Neuron (in vitro differentiated cells): ENCODE results near the gene DAB1.

ENCODE experiments used
- H2AFZ ChIP-seq: one replicate; pipeline ENCODE4 v1.6.1; 2013; ENCODE audit warnings: low read depth, mild to moderate bottlenecking, inconsistent platforms, low read length, moderate library complexity
- H3K27me3 ChIP-seq: one replicate; pipeline ENCODE4 v1.6.1; 2013; ENCODE audit warnings: low read length; ENCODE audit not compliant: insufficient read depth
- H3K36me3 ChIP-seq: one replicate; pipeline ENCODE4 v1.6.1; 2013; ENCODE audit warnings: low read length; ENCODE audit not compliant: insufficient read depth
- H3K4me1 ChIP-seq: one replicate; pipeline ENCODE4 v1.6.1; 2013; ENCODE audit warnings: low read length; ENCODE audit not compliant: insufficient read depth
- H3K4me3 ChIP-seq: 2 replicates; pipeline ENCODE4 v1.5.1; 2013; ENCODE audit warnings: mild to moderate bottlenecking, low read length, moderate library complexity
- H3K9me3 ChIP-seq: one replicate; pipeline ENCODE4 v1.6.1; 2013; ENCODE audit warnings: low read length

The DAB1 gene

DNA sequence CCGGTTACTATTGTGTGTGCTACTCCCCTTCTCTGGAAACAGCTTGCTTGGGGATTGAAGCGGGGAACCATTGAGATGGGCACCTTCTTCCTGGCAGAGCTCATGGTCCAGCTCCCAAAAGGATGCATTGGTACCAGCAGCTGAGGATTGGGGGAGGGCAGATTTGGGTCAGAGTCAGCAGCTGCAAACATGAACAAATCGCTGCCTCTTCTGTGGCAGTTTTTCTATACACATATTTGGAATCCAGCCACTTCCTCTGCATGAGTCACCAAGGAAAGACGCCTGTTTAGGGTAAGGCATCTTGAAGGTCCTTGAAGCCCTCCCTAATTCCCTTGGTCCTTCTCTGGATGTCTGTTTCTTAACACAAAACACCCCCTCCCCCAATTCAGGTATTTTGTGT, 104.7 kb downstream of the DAB1 start:
- H3K4me1 ChIP-seq = no peaks in the 10 kb centered on the region
- H3K27me3 ChIP-seq = no peaks in the 10 kb centered on the region
- H3K9me3 ChIP-seq = no peaks in the 10 kb centered on the region
- H3K4me3 ChIP-seq = no peak overlapping the region
- H2AFZ ChIP-seq = no peak overlapping the region
- no peaks in the 10 kb centered on the region for H3K36me3 ChIP-seq

DNA sequence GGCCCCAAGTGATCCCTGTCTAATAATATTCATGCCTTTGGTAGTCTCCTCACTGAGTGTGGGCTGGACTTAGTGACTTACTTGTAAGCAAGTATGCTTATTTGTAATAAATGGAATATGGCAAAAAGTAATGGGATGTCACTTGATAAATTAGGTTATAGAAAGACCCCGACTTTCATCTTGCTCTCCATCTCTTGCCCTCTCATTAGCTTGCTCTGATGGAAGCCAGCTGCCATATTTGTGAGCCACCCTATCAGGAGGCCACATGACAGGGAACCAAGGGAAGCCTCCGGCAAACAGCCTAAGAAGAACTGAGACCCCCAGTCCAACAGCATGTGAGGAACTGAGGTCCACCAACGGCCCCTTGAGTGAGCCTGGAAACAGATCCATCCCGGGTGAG, 107.0 kb downstream of the DAB1 start:
- Histone ChIP-seq H2AFZ (no peak overlapping the region), H3K9me3 (no peaks in the 10 kb centered on the region), H3K4me1 (no peaks in the 10 kb centered on the region), H3K27me3 (no peaks in the 10 kb centered on the region), H3K36me3 (no peaks in the 10 kb centered on the region), H3K4me3 (no peak overlapping the region)

DNA sequence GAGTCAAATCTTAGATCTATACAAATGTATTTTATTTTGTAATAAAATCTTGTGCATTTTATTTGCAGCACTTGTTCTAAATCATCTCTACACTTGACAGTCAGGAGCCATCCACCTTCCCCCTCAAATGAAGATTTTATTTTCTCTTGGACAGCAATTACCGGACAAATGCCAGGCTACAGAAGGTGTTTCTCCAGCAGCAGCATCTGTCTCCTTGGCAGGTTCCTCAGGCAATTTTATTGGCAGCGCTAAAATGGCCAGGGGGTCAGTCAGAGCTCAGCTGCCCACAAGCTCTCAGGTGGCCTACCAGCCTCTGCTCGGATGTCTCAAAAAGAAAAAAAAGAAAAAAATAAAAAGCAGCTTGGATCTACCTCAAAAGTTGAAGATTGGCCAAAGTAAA, 107.6 kb downstream of the DAB1 start:
- Histone ChIP-seq H2AFZ (no peak overlapping the region), H3K4me1 (no peaks in the 10 kb centered on the region), H3K4me3 (no peak overlapping the region), H3K27me3 (no peaks in the 10 kb centered on the region), H3K9me3 (no peaks in the 10 kb centered on the region), H3K36me3 (no peaks in the 10 kb centered on the region)

DNA sequence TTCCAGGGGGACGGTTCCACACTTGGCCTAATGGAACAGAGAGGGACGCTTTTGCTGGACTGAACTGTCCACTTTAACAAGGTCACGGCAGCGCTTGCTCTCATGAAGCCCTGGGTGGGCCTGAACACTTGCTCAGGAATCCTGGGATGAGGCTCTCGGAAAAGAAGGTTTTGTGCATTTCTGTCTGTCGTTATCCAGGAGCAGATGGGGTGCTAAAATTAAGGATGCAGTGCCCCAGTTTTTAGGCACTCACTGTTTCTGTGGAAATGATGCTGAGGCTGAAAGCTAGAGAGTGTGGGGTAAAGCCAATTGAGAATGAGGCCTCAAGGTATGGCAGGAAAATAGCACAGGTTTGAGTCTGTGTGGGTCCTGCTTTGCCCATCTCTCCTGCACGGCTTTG, 111.0 kb downstream of the DAB1 start:
- H3K9me3 ChIP-seq = no peaks in the 10 kb centered on the region
- no peaks in the 10 kb centered on the region for H3K4me1 ChIP-seq
- H3K4me3 ChIP-seq = no peak overlapping the region
- no peak overlapping the region for H2AFZ ChIP-seq
- H3K27me3 ChIP-seq = no peaks in the 10 kb centered on the region
- H3K36me3 ChIP-seq = no peaks in the 10 kb centered on the region

DNA sequence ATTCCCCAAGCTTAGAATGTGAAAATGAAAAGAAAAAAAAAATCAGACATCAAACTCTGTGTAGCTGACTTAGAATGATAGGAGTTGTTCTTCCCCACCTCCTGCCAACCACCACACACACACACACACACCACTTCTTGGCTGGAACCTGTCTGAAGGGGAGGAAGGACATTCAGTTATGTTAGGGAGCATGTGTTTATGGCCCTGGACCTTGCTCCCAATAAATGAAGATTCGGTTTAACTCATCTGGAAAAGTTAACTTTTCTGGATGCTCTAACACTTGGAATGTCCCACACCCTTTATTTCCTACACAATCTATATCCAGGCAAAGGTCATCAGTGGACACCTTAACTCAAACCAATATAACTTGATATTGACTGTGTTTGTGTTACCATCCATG, 112.4 kb downstream of the DAB1 start:
- Histone ChIP-seq H3K4me1 (no peaks in the 10 kb centered on the region), H3K9me3 (no peaks in the 10 kb centered on the region), H3K27me3 (no peaks in the 10 kb centered on the region), H3K36me3 (no peaks in the 10 kb centered on the region), H3K4me3 (no peak overlapping the region), H2AFZ (no peak overlapping the region)

DNA sequence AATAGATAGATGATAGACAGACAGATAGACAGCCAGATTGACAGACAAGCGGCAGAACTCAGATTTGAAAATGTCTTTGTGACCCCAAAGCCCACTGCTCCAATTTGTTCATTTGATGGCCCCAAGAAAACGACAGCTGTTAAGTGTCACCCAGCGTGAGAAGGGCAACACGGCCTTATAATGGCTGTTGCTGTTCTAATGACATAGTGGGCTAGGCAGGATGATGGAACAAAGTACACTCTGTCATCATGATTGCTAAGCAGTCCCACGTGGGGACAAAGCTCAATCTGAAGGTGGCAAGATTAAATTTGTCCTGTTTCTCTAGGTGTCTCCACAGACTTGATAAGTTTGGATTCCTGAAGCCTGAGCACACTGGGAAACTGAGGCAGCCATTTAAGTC, 112.9 kb downstream of the DAB1 start:
- Histone ChIP-seq H3K4me1 (no peaks in the 10 kb centered on the region), H3K27me3 (no peaks in the 10 kb centered on the region), H3K9me3 (no peaks in the 10 kb centered on the region), H3K4me3 (no peak overlapping the region), H2AFZ (no peak overlapping the region), H3K36me3 (no peaks in the 10 kb centered on the region)

DNA sequence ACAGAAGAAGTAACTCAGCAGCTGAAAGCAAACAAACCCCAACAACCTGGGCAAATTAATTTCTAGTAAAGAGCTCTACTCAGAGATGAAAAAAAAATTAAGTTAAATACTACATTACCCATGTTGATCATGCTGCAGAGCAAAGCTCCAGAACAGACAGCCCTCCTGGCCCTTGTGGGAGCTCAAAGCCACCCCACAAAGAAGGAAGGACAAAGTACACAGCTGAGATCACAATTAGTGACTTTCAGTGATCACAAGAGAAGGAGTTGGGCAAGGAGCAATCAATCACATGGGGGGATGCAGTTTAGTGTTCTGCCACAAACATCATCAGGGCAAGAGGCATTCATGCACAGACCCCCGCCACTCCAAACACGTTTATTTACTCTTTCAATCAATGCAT, 114.2 kb downstream of the DAB1 start:
- H3K36me3 ChIP-seq = no peaks in the 10 kb centered on the region
- H3K9me3 ChIP-seq = no peaks in the 10 kb centered on the region
- no peaks in the 10 kb centered on the region for H3K27me3 ChIP-seq
- H2AFZ ChIP-seq = no peak overlapping the region
- no peaks in the 10 kb centered on the region for H3K4me1 ChIP-seq
- no peak overlapping the region for H3K4me3 ChIP-seq

DNA sequence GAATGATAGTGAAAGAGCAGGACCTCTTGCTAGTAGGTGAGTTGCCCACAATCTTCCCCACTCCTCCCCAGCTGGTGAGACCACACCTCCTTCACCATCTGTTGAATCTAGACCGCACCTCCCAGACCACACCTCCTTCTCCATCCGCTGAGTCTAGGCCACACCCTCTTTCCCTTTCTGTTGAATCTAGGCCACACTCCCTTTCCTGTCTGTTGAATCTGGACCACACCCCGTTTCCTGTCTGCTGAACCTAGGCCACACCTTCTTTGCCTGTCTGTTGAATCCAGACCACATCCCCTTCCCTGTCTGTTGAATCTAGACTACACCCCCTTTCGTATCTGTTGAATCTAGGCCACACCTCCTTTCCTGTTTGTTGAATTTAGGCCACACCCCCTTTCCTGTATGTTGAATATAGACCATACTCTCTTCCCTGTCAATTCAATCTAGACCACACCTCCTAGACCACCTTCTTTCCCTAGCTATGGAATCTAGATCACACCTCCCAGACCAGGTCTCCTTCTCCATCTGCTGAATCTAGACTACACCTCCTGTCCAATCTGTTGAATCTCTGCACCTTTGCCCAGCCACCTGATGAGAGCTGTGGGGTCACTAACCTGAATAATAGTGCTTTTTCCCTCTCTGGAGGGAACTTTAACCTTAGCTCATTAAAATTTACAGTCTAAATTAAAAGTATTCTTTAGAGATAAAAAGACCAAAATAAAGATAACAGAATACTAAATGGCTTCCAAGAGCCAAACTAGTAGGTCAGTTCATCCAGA, 116.3 kb downstream of the DAB1 start:
- no peak overlapping the region for H3K4me3 ChIP-seq
- no peaks in the 10 kb centered on the region for H3K4me1 ChIP-seq
- no peak overlapping the region for H2AFZ ChIP-seq

DNA sequence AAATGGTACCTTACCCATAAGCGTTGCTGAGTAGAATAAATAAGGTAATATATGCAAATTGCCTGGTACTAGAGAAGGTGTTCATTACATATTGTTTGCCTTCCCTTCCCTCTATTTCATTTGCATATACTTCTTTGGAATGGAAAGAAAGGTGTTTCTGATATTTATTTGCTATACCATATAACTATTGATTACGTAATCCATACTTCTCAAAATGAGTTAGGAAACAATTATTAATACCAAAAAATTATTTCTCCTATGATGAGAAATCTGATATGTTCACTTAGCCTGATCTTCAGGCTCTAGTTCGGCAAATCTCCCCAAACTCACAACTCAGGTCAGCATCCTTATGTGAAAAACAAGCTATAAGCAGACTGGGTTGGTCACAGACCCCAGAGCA, 119.3 kb downstream of the DAB1 start:
- Histone ChIP-seq H3K4me3 (no peak overlapping the region), H3K36me3 (no peaks in the 10 kb centered on the region), H3K9me3 (no peaks in the 10 kb centered on the region), H3K4me1 (no peaks in the 10 kb centered on the region), H2AFZ (no peak overlapping the region), H3K27me3 (no peaks in the 10 kb centered on the region)

More for the DNA sequence above, 116.3 kb downstream of the DAB1 start:
- H3K9me3 ChIP-seq = no peaks in the 10 kb centered on the region
- no peaks in the 10 kb centered on the region for H3K27me3 ChIP-seq
- H3K36me3 ChIP-seq = no peaks in the 10 kb centered on the region

DNA sequence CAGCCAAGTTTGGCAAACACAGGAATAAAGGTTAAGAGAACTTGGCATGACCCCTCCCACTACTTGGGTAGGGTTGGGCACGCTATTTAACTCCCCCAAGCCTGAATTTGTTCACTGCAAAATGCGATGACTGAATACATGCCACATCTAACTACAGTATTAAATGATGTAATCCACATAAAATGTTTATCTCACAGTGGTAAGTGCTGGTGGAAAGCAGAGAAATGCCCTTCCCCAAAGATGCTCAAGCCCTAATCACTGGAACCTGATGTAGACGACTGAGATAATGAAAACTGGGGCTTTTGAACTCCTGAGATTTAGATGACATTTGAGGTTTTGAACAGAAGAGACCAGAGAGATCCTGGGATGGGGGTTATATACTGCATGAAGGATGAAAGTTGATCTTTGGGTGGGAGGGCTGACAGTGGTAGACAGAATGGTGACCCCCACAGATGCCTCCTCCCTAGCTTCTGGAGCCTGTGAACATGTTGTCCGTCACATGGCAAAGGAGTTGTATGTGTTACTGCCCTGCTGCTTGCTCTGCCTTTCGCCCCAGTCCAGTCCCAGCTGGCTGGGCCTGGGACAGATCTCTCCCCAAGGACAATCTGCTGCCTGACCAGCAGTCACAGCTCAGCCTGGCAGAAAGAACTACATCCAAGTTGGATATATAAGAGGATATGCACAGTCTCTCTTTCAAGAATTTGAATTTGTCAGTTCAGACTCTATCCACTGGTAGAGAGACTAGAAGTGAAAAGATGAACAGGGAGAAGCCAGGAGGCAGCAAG, 120.9 kb downstream of the DAB1 start:
- no peak overlapping the region for H3K4me3 ChIP-seq
- no peaks in the 10 kb centered on the region for H3K4me1 ChIP-seq
- no peaks in the 10 kb centered on the region for H3K9me3 ChIP-seq
- H3K27me3 ChIP-seq = no peaks in the 10 kb centered on the region
- H3K36me3 ChIP-seq = no peaks in the 10 kb centered on the region
- H2AFZ ChIP-seq = no peak overlapping the region

DNA sequence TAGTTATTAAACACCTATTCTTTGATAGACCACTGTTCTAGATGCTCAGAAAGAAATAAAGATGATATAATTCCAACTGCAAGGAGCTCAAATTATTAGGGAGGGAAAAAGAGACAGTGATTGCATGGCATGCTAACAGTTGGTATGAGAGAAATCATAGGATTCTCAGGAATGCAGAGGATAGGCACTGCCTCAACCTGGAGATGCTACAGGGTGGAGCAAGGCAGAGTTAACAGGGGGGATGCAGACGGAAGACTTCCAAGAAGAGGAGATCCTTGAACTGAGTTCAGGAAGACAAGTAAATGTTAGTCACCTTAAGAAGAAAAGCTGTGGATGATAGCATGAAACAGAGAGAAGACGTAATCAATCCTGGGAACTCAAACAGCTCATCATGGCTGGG, 123.7 kb downstream of the DAB1 start:
- Histone ChIP-seq H3K9me3 (no peaks in the 10 kb centered on the region), H3K36me3 (no peaks in the 10 kb centered on the region), H3K4me1 (no peaks in the 10 kb centered on the region), H2AFZ (no peak overlapping the region), H3K27me3 (no peaks in the 10 kb centered on the region), H3K4me3 (no peak overlapping the region)

DNA sequence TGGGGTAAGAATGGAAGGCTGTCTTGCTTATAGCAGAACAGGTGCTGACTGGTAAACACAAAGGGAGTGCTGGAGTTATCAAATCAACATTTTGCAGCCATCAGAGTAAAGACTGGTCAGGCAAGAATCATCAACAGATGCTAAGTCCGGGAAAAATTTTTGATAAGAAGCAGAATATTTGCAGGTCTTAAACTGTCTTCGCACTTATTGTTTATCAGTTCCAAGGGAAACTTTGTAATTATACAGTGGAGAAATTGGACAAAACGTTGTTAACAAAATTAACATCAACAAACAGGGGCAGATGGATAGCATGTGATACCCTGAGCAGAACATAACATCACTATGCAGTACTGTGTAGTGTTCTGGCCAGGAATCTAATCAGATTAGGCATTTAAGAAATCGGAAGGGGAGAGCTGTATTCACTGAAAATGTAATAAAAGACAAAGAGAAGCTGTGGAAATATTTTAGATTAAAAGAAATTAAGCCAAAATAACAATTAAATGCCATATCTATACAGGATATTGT, 127.1 kb downstream of the DAB1 start:
- no peaks in the 10 kb centered on the region for H3K27me3 ChIP-seq
- H3K4me3 ChIP-seq = no peak overlapping the region
- no peaks in the 10 kb centered on the region for H3K36me3 ChIP-seq
- H3K9me3 ChIP-seq = no peaks in the 10 kb centered on the region
- no peak overlapping the region for H2AFZ ChIP-seq
- no peaks in the 10 kb centered on the region for H3K4me1 ChIP-seq

DNA sequence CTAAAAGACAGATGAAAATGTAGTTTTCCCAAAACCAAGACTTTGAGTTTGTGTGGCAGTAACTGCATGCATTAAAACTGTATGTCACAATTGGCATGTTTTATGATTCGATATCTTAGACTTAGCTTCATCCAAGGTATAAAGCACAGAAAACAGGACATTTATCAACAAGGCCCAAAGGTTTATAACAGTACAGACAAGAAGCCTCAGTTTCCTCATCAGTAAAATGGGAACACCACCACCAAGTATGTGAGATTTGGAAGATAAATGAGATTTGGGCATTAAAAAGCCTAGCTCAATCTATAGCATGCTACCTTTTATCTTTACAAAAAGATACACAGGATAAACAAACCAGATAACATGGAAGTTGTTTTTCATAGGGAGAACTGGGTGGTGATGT, 128.5 kb downstream of the DAB1 start:
- no peaks in the 10 kb centered on the region for H3K9me3 ChIP-seq
- no peaks in the 10 kb centered on the region for H3K4me1 ChIP-seq
- no peak overlapping the region for H3K4me3 ChIP-seq
- no peak overlapping the region for H2AFZ ChIP-seq
- no peaks in the 10 kb centered on the region for H3K27me3 ChIP-seq
- no peaks in the 10 kb centered on the region for H3K36me3 ChIP-seq
